ENCODE measurements around the gene GAB3.

GAB3 gene

GRCh38 chrX:154751203-154751668, 359 bp upstream of the GAB3 start:
- no peak for DNase-seq (ENCODE audit: low read depth in 2 of 2)

GRCh38 chrX:154749856-154750255, 1.0 kb downstream of the GAB3 start:
- no peak for DNase-seq (ENCODE audit: low read depth in 2 of 2)

DNA sequence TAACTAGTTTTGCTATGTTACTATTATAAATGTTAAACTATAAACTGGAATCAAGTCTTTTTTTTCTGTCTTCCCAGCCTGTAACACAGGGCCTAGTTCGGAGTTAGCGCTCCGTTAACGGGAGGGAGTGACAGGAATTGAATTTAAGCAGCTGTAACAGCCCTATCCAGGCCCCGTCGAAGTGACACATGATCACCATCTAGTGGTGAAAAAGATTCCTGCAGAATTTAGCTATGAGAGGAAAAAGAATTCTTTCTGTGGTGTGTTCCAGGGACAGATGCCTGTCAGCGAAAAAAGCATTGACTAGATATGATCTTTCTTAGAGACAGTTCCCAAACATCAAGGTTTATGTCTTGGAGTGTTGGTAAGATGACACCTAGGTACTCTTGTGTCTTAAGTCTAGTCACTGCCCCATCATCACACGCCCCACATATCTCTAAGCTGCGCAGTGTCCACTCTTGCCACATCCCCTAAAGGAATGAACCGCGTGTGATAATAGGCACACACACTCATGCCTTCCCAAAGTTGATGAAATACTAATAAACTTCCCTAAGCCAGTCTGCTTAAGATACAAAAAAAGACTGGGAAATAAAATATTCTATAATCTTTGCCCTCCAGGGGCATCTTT, 2.1 kb downstream of the GAB3 start:
- DNase-seq (ENCODE audit: low read depth in 2 of 2): no peak

DNA sequence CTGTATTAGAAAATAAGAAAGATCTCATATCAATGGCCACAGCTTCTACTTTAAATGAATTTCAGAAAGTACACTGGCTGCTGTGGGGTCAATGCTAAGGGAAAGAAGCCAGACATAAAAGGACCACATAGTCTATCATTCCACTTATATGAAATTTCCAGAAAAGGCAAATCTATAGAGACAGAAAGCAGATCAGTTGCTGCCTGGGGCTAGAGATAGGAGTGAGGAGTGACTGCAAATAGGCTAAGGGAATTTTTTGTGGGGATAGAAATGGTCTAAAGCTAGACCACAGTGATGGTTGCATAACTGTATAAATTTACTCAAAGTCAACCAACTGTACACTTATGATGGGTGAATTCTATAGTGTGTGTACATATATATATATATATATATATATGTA, 8.3 kb downstream of the GAB3 start:
- DNase-seq (ENCODE audit: low read depth in 2 of 2): no peak

GRCh38 chrX:154739952-154740465, 10.9 kb downstream of the GAB3 start:
- no peak for DNase-seq (ENCODE audit: low read depth in 2 of 2)

GRCh38 chrX:154738011-154738738, 12.7 kb downstream of the GAB3 start:
- no peak for DNase-seq (ENCODE audit: low read depth in 2 of 2)

DNA sequence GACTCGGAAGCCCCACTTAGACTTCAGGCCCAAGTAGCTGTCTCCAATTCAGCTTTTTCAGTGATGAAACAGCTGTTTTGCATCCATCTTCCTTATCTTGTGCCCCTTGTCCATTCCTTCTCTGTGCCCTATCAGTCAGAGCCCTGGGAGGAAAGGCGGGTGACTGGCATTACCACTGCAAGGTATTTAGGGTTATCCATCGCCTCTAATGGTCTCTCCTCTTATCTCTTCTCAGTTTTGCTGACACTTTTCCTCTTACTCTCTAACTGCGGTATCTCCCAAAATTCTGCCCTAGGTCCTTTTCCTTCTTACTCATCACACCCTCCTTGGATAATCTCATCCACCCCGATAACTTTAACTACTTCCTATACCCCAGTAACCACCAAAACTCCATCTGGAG, 13.7 kb downstream of the GAB3 start:
- no peak for DNase-seq (ENCODE audit: low read depth in 2 of 2)

- DNase-seq (ENCODE audit: low read depth in 2 of 2): no peak
These were observed 15.0 kb downstream of the GAB3 start for GRCh38 chrX:154735695-154736393.

- no peak for DNase-seq (ENCODE audit: low read depth in 2 of 2)
These were observed 16.7 kb downstream of the GAB3 start for GRCh38 chrX:154734061-154734781.

DNA sequence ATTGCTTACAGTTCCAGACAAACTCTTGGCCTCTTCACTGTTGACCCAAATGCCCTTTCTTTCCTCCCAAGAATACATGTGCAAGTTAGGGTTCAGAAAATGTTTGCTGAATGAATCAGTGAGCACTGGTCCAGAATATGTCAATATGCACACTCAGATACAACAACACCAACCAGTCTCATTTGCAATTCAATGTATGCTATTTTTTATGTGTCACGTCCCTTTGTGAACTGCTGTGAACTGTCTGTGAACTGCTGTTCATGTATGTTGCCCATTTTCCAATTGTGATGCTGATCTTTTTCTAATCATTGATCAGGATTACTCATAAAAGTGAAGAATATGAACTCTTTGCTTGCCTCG, 17.8 kb downstream of the GAB3 start:
- DNase-seq (ENCODE audit: low read depth in 2 of 2): no peak

DNA sequence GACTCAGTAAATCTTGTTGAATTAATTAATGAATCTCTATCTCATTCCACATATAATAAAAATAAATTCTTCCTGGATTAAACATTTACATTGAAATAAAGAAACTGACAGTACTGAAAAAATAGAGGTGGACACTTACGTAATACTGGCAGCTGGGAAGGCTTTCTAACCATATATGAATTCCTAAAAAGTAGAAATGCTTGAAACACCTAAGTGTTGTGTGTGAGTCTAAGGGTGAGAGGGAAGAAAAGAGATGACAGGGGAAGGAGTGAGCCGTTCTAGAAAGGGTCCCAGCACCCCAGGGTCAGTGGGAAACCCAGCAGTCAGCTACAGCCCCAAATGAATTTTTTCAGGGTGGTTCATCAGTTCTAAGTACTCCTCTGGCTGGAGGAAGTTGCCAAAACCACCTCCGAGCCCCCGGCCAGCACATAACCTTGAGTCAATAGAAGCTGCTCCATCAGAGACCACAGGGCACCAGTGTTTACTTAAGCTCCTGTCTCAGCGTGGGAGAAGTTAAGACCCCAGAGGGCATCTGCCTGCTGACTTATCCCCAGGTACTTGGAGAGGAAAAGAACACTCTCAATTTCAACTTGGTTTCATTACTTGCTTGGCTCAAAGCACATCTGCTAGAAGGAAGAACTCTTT, 18.3 kb downstream of the GAB3 start:
- DNase-seq (ENCODE audit: low read depth in 2 of 2): no peak

GRCh38 chrX:154731881-154732280, 19.0 kb downstream of the GAB3 start:
- DNase-seq (ENCODE audit: low read depth in 2 of 2): no peak

DNA sequence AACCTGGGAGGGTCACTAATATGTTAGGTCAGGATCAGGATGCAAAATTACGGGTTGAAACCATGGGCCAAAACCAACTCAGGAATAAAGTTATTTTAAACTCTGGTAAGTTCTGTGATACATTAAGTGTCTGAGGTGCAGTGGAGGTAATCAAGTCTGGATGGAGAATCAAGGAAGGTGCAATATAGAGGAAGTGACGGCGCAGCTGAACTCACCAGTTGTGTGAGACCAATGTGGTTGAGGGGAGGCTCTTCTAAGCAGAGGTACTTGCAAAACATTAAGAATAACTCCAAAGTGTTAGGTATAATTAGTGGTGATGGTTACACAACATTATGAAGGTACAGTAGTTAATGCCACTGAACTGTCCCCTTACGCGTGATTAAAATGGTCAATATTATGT, 19.7 kb downstream of the GAB3 start:
- DNase-seq (ENCODE audit: low read depth in 2 of 2): no peak

GRCh38 chrX:154730253-154730891, 20.5 kb downstream of the GAB3 start:
- no peak for DNase-seq (ENCODE audit: low read depth in 2 of 2)

DNA sequence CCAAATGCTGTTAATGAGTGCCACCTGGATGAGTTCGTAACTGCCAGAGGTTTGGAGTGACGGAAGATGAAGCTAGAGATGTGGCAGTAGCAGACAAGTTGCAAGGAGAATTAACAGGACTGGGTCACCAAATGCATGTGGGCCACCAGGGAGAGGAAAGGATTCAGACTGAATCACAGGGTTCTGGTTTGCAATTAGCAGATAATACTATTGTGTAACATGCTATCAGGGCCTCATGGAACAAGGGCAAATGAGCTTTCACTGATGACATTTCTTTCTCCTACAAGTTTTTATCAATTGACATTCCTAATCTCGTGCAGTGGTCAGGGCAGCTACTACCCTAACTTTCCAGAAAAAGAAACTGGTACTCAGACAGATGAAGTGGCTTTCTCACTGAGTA, 21.4 kb downstream of the GAB3 start:
- DNase-seq (ENCODE audit: low read depth in 2 of 2): no peak

- no peak for DNase-seq (ENCODE audit: low read depth in 2 of 2)
These were observed 22.3 kb downstream of the GAB3 start for GRCh38 chrX:154728431-154729190.

DNA sequence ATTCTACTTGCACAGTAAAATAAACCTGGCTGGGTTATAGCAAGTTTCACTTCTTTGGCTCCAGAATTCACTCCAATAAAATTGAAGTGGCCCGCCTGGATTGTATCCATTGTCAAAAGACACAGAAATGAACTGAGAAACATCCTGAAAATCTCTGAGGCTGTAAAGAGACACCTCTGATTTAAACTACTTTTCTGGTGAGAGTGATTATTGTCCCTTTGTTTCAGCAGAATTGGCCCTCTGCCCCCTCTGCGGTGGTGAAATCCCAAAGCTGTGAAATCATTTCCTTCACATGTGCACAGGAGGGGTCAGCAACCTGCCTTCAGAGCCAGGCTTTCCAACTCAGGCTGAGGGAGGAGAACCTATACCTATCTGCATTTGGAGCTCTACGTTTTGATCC, 23.0 kb downstream of the GAB3 start:
- no peak for DNase-seq (ENCODE audit: low read depth in 2 of 2)

GRCh38 chrX:154727418-154727817, 23.5 kb downstream of the GAB3 start:
- DNase-seq (ENCODE audit: low read depth in 2 of 2): no peak

DNA sequence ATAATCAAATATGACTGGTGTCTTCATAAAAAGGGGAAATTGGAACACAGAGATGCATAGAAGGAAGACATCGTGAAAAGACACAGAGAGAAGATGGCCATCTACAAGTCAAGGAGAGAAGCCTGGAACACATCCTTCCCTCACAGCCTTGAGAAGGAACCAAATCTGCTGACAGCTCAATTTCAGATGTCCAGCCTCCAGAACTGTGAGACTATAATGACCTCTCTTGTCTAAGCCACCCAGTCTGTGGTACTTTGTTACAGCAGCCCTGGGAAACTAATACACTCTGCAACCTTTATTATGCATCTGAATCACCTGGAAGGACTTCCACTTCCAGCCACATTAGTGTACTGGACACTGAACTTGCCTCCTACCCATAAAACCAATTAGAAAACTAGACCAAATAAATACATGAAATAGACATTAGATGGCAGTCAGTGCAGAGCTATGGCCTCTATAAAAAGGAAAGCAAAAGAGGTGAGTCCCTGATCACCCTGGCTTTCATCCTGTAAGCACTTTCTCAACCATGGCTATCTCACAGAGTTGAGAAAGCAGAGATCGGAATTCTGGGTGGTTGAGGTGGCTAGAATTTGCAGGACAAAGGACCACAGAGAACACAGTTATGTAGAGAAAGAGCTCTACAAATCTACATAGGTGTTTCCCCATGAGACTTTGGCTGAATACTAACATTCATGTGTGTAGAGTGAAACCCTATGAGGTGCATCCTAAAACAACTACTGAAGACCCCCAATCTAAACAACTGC, 25.7 kb downstream of the GAB3 start:
- no peak for DNase-seq (ENCODE audit: low read depth in 2 of 2)

DNA sequence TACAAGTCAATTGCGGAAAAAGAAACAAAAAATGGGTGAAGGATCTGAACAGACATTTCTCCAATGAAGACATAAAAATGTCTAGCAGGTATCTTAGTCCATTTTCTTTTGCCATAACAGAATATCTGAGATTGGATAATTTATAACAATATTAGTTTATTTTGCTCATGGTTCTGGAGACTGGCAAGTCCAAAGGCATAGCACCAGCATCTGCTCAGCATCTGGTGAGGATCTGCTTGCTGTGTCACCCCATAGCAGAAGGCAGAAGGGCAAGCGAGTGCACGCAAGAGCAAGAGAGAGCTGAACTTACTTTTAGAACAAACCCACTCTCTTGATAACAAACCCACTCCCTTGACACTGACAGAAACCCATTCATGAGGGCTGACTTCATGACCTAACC, 29.7 kb downstream of the GAB3 start:
- DNase-seq (ENCODE audit: low read depth in 2 of 2): no peak

Measured in stimulated activated CD8-positive, alpha-beta memory T cell treated with anti-CD3 and anti-CD28 coated beads, Interleukin-15, amount 100 ng/mL, for 48 hours (primary cell).